Measurements from ENCODE around the gene GRID2. TPM values are rescaled to one million over a fixed set of nuclear protein-coding genes. Genes with fewer than 3 reads are reported as not detected.

The GRID2 gene
- polyA plus RNA-seq, 1 of the 3 experiments (the other 2 are of a cell fraction), result not detected

DNA sequence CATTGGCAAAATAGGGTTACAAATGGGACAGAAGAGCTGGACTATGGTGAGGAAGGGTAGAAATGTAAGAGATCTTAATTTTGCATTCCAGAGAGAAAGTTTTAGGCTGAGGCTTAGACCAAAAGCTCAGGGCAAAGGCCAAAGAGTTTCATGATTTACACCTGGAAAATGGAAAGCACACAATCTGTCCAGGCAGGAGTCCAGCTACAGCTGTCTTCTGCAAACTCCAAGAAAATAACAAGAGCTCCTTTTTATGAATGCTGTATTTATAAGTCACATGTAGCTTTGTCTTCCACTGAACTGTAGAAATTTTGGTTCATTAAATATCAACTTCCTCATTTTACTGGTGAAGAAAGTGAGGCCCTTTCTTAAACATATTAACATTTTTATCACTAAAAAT lies 1236.8 kb downstream of the GRID2 start:
- ChIA-PET POLR2A (no interaction called here), CTCF (no interaction called here)
- Histone ChIP-seq H3K27me3 (ENCODE audit: insufficient read depth) (no peaks in the 10 kb centered on the region), H3K4me1 (ENCODE audit: control insufficient read depth in 1 of 2, insufficient read depth in 2 of 2, low read depth in 1 of 2, low read length in 1 of 2) (no peaks in the 10 kb centered on the region), H3K36me3 (replicated peaks in 1 of 2; ENCODE audit: control insufficient read depth in 1 of 2, insufficient read depth in 2 of 2, low read length in 1 of 2) (no peaks in the 10 kb centered on the region), H3K27ac (ENCODE audit: low read depth in 2 of 2, low read length in 1 of 2) (no peak overlapping the region), H3F3A (replicated peaks; ENCODE audit: insufficient read depth) (no peaks in the 10 kb centered on the region), H3K4me3 (ENCODE audit: low read depth in 2 of 2, low read length in 1 of 2) (no peak overlapping the region), H3K9me3 (no peaks in the 10 kb centered on the region), H2AFZ (ENCODE audit: low read depth) (no peak overlapping the region), H3K79me2 (ENCODE audit: insufficient read depth) (no peaks in the 10 kb centered on the region), H3K9ac (no peak overlapping the region), H3K4me2 (no peak overlapping the region), H4K20me1 (ENCODE audit: insufficient read depth) (no peaks in the 10 kb centered on the region), H3K9me2 (no peaks in the 10 kb centered on the region)
- TF ChIP-seq, protein P1, sequence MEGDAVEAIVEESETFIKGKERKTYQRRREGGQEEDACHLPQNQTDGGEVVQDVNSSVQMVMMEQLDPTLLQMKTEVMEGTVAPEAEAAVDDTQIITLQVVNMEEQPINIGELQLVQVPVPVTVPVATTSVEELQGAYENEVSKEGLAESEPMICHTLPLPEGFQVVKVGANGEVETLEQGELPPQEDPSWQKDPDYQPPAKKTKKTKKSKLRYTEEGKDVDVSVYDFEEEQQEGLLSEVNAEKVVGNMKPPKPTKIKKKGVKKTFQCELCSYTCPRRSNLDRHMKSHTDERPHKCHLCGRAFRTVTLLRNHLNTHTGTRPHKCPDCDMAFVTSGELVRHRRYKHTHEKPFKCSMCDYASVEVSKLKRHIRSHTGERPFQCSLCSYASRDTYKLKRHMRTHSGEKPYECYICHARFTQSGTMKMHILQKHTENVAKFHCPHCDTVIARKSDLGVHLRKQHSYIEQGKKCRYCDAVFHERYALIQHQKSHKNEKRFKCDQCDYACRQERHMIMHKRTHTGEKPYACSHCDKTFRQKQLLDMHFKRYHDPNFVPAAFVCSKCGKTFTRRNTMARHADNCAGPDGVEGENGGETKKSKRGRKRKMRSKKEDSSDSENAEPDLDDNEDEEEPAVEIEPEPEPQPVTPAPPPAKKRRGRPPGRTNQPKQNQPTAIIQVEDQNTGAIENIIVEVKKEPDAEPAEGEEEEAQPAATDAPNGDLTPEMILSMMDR (IDR thresholded peaks at IDR 0.05), result no peak
- TF ChIP-seq EZH2phosphoT487 (IDR thresholded peaks at IDR 0.05; ENCODE audit: borderline replicate concordance, low read depth), result no peak
- no peak for TF ChIP-seq MXI1 (IDR thresholded peaks at IDR 0.05; ENCODE audit: low read depth, low read length)
- DNase-seq, result no peak

DNA sequence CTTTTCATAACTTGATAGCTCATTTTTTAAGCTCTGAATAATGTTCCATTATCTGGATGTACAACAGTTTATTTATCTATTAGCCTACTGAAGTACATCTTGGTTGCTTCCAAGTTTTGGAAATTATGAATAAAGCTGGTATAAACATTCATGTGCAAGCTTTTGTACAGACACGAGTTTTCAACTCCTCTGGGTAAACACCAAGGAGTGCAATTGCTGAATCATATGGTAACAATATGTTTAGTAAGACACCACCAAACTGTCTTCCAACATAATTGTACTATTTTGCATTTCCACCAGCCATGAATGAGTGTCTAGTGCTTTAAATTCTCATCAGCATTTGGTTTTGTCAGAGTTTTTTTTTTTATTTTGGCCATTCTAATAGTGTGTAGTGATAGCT lies 1258.1 kb downstream of the GRID2 start:
- no peak for DNase-seq
- Histone ChIP-seq H3K4me2 (no peak overlapping the region), H3K27ac (ENCODE audit: low read depth in 2 of 2, low read length in 1 of 2) (no peak overlapping the region), H3F3A (replicated peaks; ENCODE audit: insufficient read depth) (no peaks in the 10 kb centered on the region), H3K9me3 (no peaks in the 10 kb centered on the region), H3K4me1 (ENCODE audit: control insufficient read depth in 1 of 2, insufficient read depth in 2 of 2, low read depth in 1 of 2, low read length in 1 of 2) (no peaks in the 10 kb centered on the region), H3K4me3 (ENCODE audit: low read depth in 2 of 2, low read length in 1 of 2) (no peak overlapping the region), H3K9me2 (no peaks in the 10 kb centered on the region), H3K27me3 (ENCODE audit: insufficient read depth) (no peaks in the 10 kb centered on the region), H3K9ac (no peak overlapping the region), H2AFZ (ENCODE audit: low read depth) (no peak overlapping the region), H4K20me1 (ENCODE audit: insufficient read depth) (no peaks in the 10 kb centered on the region), H3K36me3 (replicated peaks in 1 of 2; ENCODE audit: control insufficient read depth in 1 of 2, insufficient read depth in 2 of 2, low read length in 1 of 2) (no peaks in the 10 kb centered on the region), H3K79me2 (ENCODE audit: insufficient read depth) (no peaks in the 10 kb centered on the region)
- 36% methylated on average over 1 of the region's 1 CpG for WGBS (ENCODE audit: low lambda C conversion rate)
- CTCF ChIA-PET, result no interaction called here
- POLR2A ChIA-PET, result no interaction called here
- no peak for TF ChIP-seq FOXM1 (IDR thresholded peaks at IDR 0.05; ENCODE audit: low read depth)
- TF ChIP-seq, protein P2, sequence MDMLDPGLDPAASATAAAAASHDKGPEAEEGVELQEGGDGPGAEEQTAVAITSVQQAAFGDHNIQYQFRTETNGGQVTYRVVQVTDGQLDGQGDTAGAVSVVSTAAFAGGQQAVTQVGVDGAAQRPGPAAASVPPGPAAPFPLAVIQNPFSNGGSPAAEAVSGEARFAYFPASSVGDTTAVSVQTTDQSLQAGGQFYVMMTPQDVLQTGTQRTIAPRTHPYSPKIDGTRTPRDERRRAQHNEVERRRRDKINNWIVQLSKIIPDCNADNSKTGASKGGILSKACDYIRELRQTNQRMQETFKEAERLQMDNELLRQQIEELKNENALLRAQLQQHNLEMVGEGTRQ (IDR thresholded peaks at IDR 0.05; ENCODE audit: borderline replicate concordance, low read depth, low read length), result no peak
- TF ChIP-seq RXRA (IDR thresholded peaks at IDR 0.05; ENCODE audit: borderline replicate concordance, low read depth), result no peak
- no peak for TF ChIP-seq GATA2 (CRISPR knock-in tag; IDR thresholded peaks at IDR 0.05)
- no peak for TF ChIP-seq JUND (IDR thresholded peaks at IDR 0.05)
- no peak for TF ChIP-seq EZH2phosphoT487 (IDR thresholded peaks at IDR 0.05; ENCODE audit: borderline replicate concordance, low read depth)
- TF ChIP-seq YY1 (IDR thresholded peaks at IDR 0.05; ENCODE audit: low read depth), result no peak
- TF ChIP-seq, protein P3, sequence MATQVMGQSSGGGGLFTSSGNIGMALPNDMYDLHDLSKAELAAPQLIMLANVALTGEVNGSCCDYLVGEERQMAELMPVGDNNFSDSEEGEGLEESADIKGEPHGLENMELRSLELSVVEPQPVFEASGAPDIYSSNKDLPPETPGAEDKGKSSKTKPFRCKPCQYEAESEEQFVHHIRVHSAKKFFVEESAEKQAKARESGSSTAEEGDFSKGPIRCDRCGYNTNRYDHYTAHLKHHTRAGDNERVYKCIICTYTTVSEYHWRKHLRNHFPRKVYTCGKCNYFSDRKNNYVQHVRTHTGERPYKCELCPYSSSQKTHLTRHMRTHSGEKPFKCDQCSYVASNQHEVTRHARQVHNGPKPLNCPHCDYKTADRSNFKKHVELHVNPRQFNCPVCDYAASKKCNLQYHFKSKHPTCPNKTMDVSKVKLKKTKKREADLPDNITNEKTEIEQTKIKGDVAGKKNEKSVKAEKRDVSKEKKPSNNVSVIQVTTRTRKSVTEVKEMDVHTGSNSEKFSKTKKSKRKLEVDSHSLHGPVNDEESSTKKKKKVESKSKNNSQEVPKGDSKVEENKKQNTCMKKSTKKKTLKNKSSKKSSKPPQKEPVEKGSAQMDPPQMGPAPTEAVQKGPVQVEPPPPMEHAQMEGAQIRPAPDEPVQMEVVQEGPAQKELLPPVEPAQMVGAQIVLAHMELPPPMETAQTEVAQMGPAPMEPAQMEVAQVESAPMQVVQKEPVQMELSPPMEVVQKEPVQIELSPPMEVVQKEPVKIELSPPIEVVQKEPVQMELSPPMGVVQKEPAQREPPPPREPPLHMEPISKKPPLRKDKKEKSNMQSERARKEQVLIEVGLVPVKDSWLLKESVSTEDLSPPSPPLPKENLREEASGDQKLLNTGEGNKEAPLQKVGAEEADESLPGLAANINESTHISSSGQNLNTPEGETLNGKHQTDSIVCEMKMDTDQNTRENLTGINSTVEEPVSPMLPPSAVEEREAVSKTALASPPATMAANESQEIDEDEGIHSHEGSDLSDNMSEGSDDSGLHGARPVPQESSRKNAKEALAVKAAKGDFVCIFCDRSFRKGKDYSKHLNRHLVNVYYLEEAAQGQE (IDR thresholded peaks at IDR 0.05; ENCODE audit: low read depth, low read length), result no peak
- TF ChIP-seq, protein P4, sequence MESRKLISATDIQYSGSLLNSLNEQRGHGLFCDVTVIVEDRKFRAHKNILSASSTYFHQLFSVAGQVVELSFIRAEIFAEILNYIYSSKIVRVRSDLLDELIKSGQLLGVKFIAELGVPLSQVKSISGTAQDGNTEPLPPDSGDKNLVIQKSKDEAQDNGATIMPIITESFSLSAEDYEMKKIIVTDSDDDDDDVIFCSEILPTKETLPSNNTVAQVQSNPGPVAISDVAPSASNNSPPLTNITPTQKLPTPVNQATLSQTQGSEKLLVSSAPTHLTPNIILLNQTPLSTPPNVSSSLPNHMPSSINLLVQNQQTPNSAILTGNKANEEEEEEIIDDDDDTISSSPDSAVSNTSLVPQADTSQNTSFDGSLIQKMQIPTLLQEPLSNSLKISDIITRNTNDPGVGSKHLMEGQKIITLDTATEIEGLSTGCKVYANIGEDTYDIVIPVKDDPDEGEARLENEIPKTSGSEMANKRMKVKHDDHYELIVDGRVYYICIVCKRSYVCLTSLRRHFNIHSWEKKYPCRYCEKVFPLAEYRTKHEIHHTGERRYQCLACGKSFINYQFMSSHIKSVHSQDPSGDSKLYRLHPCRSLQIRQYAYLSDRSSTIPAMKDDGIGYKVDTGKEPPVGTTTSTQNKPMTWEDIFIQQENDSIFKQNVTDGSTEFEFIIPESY (IDR thresholded peaks at IDR 0.05; ENCODE audit: borderline replicate concordance, low read depth), result no peak
- TF ChIP-seq FOXJ3 (CRISPR knock-in tag; IDR thresholded peaks at IDR 0.05), result no peak
- TF ChIP-seq, protein P5, sequence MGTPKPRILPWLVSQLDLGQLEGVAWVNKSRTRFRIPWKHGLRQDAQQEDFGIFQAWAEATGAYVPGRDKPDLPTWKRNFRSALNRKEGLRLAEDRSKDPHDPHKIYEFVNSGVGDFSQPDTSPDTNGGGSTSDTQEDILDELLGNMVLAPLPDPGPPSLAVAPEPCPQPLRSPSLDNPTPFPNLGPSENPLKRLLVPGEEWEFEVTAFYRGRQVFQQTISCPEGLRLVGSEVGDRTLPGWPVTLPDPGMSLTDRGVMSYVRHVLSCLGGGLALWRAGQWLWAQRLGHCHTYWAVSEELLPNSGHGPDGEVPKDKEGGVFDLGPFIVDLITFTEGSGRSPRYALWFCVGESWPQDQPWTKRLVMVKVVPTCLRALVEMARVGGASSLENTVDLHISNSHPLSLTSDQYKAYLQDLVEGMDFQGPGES (IDR thresholded peaks at IDR 0.05; ENCODE audit: low read depth, low read length), result no peak
- no peak for TF ChIP-seq GABPA (IDR thresholded peaks at IDR 0.05; ENCODE audit: low read depth)
- no peak for TF ChIP-seq SMC3 (IDR thresholded peaks at IDR 0.05; ENCODE audit: low read depth, low read length)
- TF ChIP-seq ELF1 (IDR thresholded peaks at IDR 0.05), result no peak
- no peak for TF ChIP-seq NRF1 (IDR thresholded peaks at IDR 0.05; ENCODE audit: low read depth, low read length)
- no peak for TF ChIP-seq TEAD4 (IDR thresholded peaks at IDR 0.05; ENCODE audit: borderline replicate concordance, insufficient read depth)

Data from SK-N-SH (cell line).